ENCODE measurements around the gene SYNJ1. TPM values are rescaled to one million over a fixed set of nuclear protein-coding genes. Genes with fewer than 3 reads are reported as not detected.
"Not testable (repeated sequence)": the region's sequence is repeated elsewhere in the genome, so short reads cannot be mapped to it uniquely, and the experiment has no call there.

SYNJ1 gene
- total and polyA plus RNA-seq, 2 experiments from 2014 or later: 1.4 to 4.2 TPM

GRCh38 chr21:32661026-32661782, 66.6 kb downstream of the SYNJ1 start:
- not testable (repeated sequence) for H3K79me2 ChIP-seq (replicated peaks; ENCODE audit: insufficient read depth); H3K27me3 Mint-ChIP-seq (ENCODE audit: insufficient read depth, low read depth, poor library complexity); H3K4me1 ChIP-seq (ENCODE audit: insufficient read depth); H3K27ac Mint-ChIP-seq; H3K4me2 ChIP-seq; H3K27me3 ChIP-seq (ENCODE audit: insufficient read depth); H3K27ac ChIP-seq (ENCODE audit: low read depth); H3K4me1 Mint-ChIP-seq; ATAC-seq; H4K20me1 ChIP-seq (replicated peaks; ENCODE audit: insufficient read depth); H2AFZ ChIP-seq; H3K4me3 ChIP-seq; H3K4me3 Mint-ChIP-seq; H3K9me2 ChIP-seq (ENCODE audit: insufficient read depth); H3F3A ChIP-seq (replicated peaks; ENCODE audit: low read depth); DNase-seq (ENCODE audit: low spot score); H3K36me3 ChIP-seq (ENCODE audit: insufficient read depth)
- Mint-ChIP-seq H3K36me3 (ENCODE audit: low read depth) (peaks cover 75% of the 10 kb centered on the region), H3K9me3 (peaks cover 53% of the 10 kb centered on the region)

- Mint-ChIP-seq H3K27ac (no peak overlapping the region), H3K4me1 (no peaks in the 10 kb centered on the region), H3K36me3 (ENCODE audit: low read depth) (peaks cover 48% of the 10 kb centered on the region), H3K4me3 (no peak overlapping the region), H3K9me3 (peaks cover 34% of the 10 kb centered on the region), H3K27me3 (ENCODE audit: insufficient read depth, low read depth, poor library complexity) (peaks cover 6% of the 10 kb centered on the region)
- no peak overlapping the region for H3K4me2 ChIP-seq
- ATAC-seq: no peak
- H3F3A ChIP-seq (replicated peaks; ENCODE audit: low read depth): no peaks in the 10 kb centered on the region
- H2AFZ ChIP-seq: no peak overlapping the region
- no peaks in the 10 kb centered on the region for H3K9me2 ChIP-seq (ENCODE audit: insufficient read depth)
- no peaks in the 10 kb centered on the region for H4K20me1 ChIP-seq (replicated peaks; ENCODE audit: insufficient read depth)
- H3K27ac ChIP-seq (ENCODE audit: low read depth): no peak overlapping the region
- no peaks in the 10 kb centered on the region for H3K4me1 ChIP-seq (ENCODE audit: insufficient read depth)
- no peaks in the 10 kb centered on the region for H3K36me3 ChIP-seq (ENCODE audit: insufficient read depth)
- H3K4me3 ChIP-seq: no peak overlapping the region
- no peaks in the 10 kb centered on the region for H3K79me2 ChIP-seq (replicated peaks; ENCODE audit: insufficient read depth)
- TF ChIP-seq JUNB (IDR thresholded peaks at IDR 0.05; ENCODE audit: unreplicated experiment): no peak
- TF ChIP-seq ETS1 (IDR thresholded peaks at IDR 0.05): no peak
- no peak for TF ChIP-seq ZNF331 (CRISPR knock-in tag; IDR thresholded peaks at IDR 0.05; ENCODE audit: low read depth)
- no peak for TF ChIP-seq POLR2AphosphoS5 (IDR thresholded peaks at IDR 0.05; ENCODE audit: low read depth)
- TF ChIP-seq EZH2 (IDR thresholded peaks at IDR 0.05; ENCODE audit: low read depth, unreplicated experiment): no peak
- no peak for TF ChIP-seq NANOG (IDR thresholded peaks at IDR 0.05; ENCODE audit: borderline replicate concordance)
- DNase-seq (ENCODE audit: low spot score): no peak
- no peaks in the 10 kb centered on the region for H3K27me3 ChIP-seq (ENCODE audit: insufficient read depth)
Observed at GRCh38 chr21:32658524-32658923, 69.3 kb downstream of the SYNJ1 start.

GRCh38 chr21:32653326-32653901, 74.4 kb downstream of the SYNJ1 start:
- no peaks in the 10 kb centered on the region for H3K9me2 ChIP-seq (ENCODE audit: insufficient read depth)
- Mint-ChIP-seq H3K27me3 (ENCODE audit: insufficient read depth, low read depth, poor library complexity) (no peaks in the 10 kb centered on the region), H3K36me3 (ENCODE audit: low read depth) (peaks cover 10% of the 10 kb centered on the region; the same call in 2 of the 3 replicates), H3K4me3 (no peak overlapping the region), H3K27ac (no peak overlapping the region), H3K9me3 (peaks cover 10% of the 10 kb centered on the region), H3K4me1 (no peaks in the 10 kb centered on the region)
- H3K27me3 ChIP-seq (ENCODE audit: insufficient read depth): no peaks in the 10 kb centered on the region
- no peak overlapping the region for H3K27ac ChIP-seq (ENCODE audit: low read depth)
- H3K4me1 ChIP-seq (ENCODE audit: insufficient read depth): no peaks in the 10 kb centered on the region
- H3K36me3 ChIP-seq (ENCODE audit: insufficient read depth): no peaks in the 10 kb centered on the region
- no peak overlapping the region for H2AFZ ChIP-seq
- H3K4me2 ChIP-seq: no peak overlapping the region
- no peaks in the 10 kb centered on the region for H3K79me2 ChIP-seq (replicated peaks; ENCODE audit: insufficient read depth)
- no peaks in the 10 kb centered on the region for H3F3A ChIP-seq (replicated peaks; ENCODE audit: low read depth)
- DNase-seq (ENCODE audit: low spot score) (peak; percentile 67), ATAC-seq (peak; percentile 93)
- no peaks in the 10 kb centered on the region for H4K20me1 ChIP-seq (replicated peaks; ENCODE audit: insufficient read depth)
- H3K4me3 ChIP-seq: no peak overlapping the region
- TF ChIP-seq NANOG (IDR thresholded peaks at IDR 0.05; ENCODE audit: borderline replicate concordance): no peak
- TF ChIP-seq REST (IDR thresholded peaks at IDR 0.05; ENCODE audit: unreplicated experiment): no peak
